GM10847 (cell line): ENCODE data around the gene ZNF195.

Source experiments
- POLR2A ChIP-seq: IDR thresholded peaks from 2 replicates; pipeline ENCODE4 v1.6.1; 2011; ENCODE audit not compliant: insufficient read length; ENCODE audit errors: extremely low read depth

ZNF195 gene

GRCh38 chr11:3378426-3379423 lies at the start of gene ZNF195:
Gene ZNF195, minus strand, starts transcription at chr11:3379146. Its CDS starts 106 bp downstream, at chr11:3379040.
- TF ChIP-seq POLR2A, result peak; percentile 66

- no peak for TF ChIP-seq POLR2A
These were observed 33.9 kb upstream of the ZNF195 start for GRCh38 chr11:3412837-3413236.

GRCh38 chr11:3382613-3383285 lies 3.8 kb upstream of the ZNF195 start:
- TF ChIP-seq POLR2A, result no peak

GRCh38 chr11:3381794-3382193 lies 2.8 kb upstream of the ZNF195 start:
- no peak for TF ChIP-seq POLR2A

- no peak for TF ChIP-seq POLR2A
These were observed 2.0 kb upstream of the ZNF195 start for GRCh38 chr11:3380706-3381545.

- TF ChIP-seq POLR2A, result no peak
These were observed 3.4 kb downstream of the ZNF195 start for GRCh38 chr11:3375552-3375951.

GRCh38 chr11:3370311-3370870 lies 8.6 kb downstream of the ZNF195 start:
- TF ChIP-seq POLR2A, result no peak

- no peak for TF ChIP-seq POLR2A
These were observed 9.6 kb downstream of the ZNF195 start for GRCh38 chr11:3369366-3369765.

- no peak for TF ChIP-seq POLR2A
These were observed 10.7 kb downstream of the ZNF195 start for GRCh38 chr11:3368199-3368598.

- TF ChIP-seq POLR2A, result no peak
These were observed 11.7 kb downstream of the ZNF195 start for GRCh38 chr11:3367221-3367620.

GRCh38 chr11:3359092-3359824 lies 19.7 kb downstream of the ZNF195 start:
- no peak for TF ChIP-seq POLR2A

GRCh38 chr11:3357994-3358676 lies 20.8 kb downstream of the ZNF195 start:
- TF ChIP-seq POLR2A, result no peak

- no peak for TF ChIP-seq POLR2A
These were observed 21.6 kb downstream of the ZNF195 start for GRCh38 chr11:3357302-3357701.

GRCh38 chr11:3356858-3357257 lies 22.1 kb downstream of the ZNF195 start:
- TF ChIP-seq POLR2A, result no peak

GRCh38 chr11:3353066-3353465 lies 25.9 kb downstream of the ZNF195 start:
- no peak for TF ChIP-seq POLR2A
